K562 (cell line): ENCODE results near the gene DENND6B. TPM values are rescaled to one million over a fixed set of nuclear protein-coding genes. Genes with fewer than 3 reads are reported as not detected.

ENCODE experiments used
- ETV5 ChIP-seq: sonication (generic); formaldehyde crosslinking; IDR thresholded peaks from 2 replicates; pipeline ENCODE4 v1.4.0; 2020; ENCODE audit warnings: low read depth, mild to moderate bottlenecking, missing genetic modification reagents
- HDAC1 ChIP-seq, 2 experiments: fragments of 450-650 bp; IDR thresholded peaks; 2 replicates each; pipeline ENCODE4 v1.6.1; 2016 to 2017; ENCODE audit warnings: inconsistent platforms in 1 of 2, mild to moderate bottlenecking in 1 of 2, moderate library complexity in 1 of 2
- HEY1 ChIP-seq: fragments of 250-450 bp; sonication (Bioruptor Pico); IDR thresholded peaks from 2 replicates; pipeline ENCODE4 v1.5.0; 2020; ENCODE audit warnings: mild to moderate bottlenecking, moderate library complexity, borderline replicate concordance
- L3MBTL2 ChIP-seq: fragments of 450-650 bp; IDR thresholded peaks from 2 replicates; pipeline ENCODE4 v1.6.1; 2016; ENCODE audit warnings: mild to moderate bottlenecking, moderate library complexity
- MNT ChIP-seq, 2 experiments: fragments of 450-650 bp; conservative IDR thresholded peaks; 2 replicates each; pipeline ENCODE4 v1.6.1; 2017; ENCODE audit warnings: mild to moderate bottlenecking in 2 of 2, moderate library complexity in 2 of 2
- NCOA2 ChIP-seq, 2 experiments: fragments of 450-650 bp; IDR thresholded peaks; 2 replicates each; pipeline ENCODE4 v1.6.1; 2018; ENCODE audit warnings: mild to moderate bottlenecking in 2 of 2, moderate library complexity in 1 of 2; ENCODE audit not compliant: partially characterized antibody in 2 of 2
- NCOR1 ChIP-seq: fragments of 450-650 bp; IDR thresholded peaks from 2 replicates; pipeline ENCODE4 v1.6.1; 2016; ENCODE audit warnings: mild to moderate bottlenecking, moderate library complexity
- NR2C2 ChIP-seq, 2 experiments: fragments of 200-800 bp in 1 of 2; sonication (Bioruptor generic) in 1 of 2; sonication (generic) in 1 of 2; formaldehyde crosslinking in 1 of 2; IDR thresholded peaks; 2 replicates each; pipeline versions ENCODE4 v1.6.1 to v1.8.0; 2016 to 2022; ENCODE audit warnings: mild to moderate bottlenecking in 1 of 2, missing compliant biosample characterization in 1 of 2, missing genetic modification characterization in 1 of 2, missing genetic modification reagents in 1 of 2
- NRF1 ChIP-seq, 2 experiments: fragments of 450-650 bp; IDR thresholded peaks in 1 of 2; conservative IDR thresholded peaks in 1 of 2; 2 replicates each; pipeline ENCODE4 v1.6.1; 2014; ENCODE audit warnings: mild to moderate bottlenecking in 2 of 2
- SMAD4 ChIP-seq: fragments of 250-450 bp; sonication (Bioruptor Pico); conservative IDR thresholded peaks from 2 replicates; pipeline ENCODE4 v1.8.0; 2021; ENCODE audit warnings: inconsistent platforms, mild to moderate bottlenecking, moderate library complexity
- YBX1 ChIP-seq: fragments of 450-650 bp; IDR thresholded peaks from 2 replicates; pipeline ENCODE4 v1.7.1; 2016; ENCODE audit warnings: mild to moderate bottlenecking
- polyA plus RNA-seq, 8 experiments: library from polyadenylated mRNA; depleted of rRNA in 4 of 8; stranded (reverse) in 5 of 8; unstranded in 3 of 8; fragments of >200 nt; fragmentation: Nextera tagmentation in 2 of 8; fragmentation: Illumina TruSeq in 1 of 8; extraction: Ambion mirVana in 2 of 8; extraction: Trizol in 1 of 8; gene quantifications; 2 replicates each; pipeline versions ENCODE4 v1.2.1 to v1.2.3, GENCODE V29; 2011 to 2014; ENCODE audit warnings: inconsistent platforms in 1 of 8, missing spikeins in 1 of 8
- total RNA-seq, 7 experiments: library from RNA; depleted of rRNA in 6 of 7; stranded (reverse); fragments of >200 nt in 6 of 7; fragmentation: Illumina TruSeq in 2 of 7; extraction: Trizol in 2 of 7; gene quantifications; 2 replicates each; pipeline versions ENCODE4 v1.2.1 to v1.2.3, GENCODE V29; 2011 to 2021; ENCODE audit warnings: low replicate concordance in 1 of 7
- TF ChIP-seq, protein P1 (sequence below): sonication (generic); formaldehyde crosslinking; IDR thresholded peaks from 2 replicates; pipeline ENCODE4 v1.8.0; 2022; ENCODE audit warnings: missing genetic modification reagents, mild to moderate bottlenecking, moderate library complexity, borderline replicate concordance

Gene DENND6B
- total and polyA plus RNA-seq, 9 of the 15 experiments (the other 6 are each of a cell fraction or from before 2014, with no cell fraction given), result 0.07 to 3.7 (median 1.5) TPM

- TF ChIP-seq MNT (conservative IDR thresholded peaks at IDR 0.05) (peak in 1 of 2 experiments; percentile 43; a peak in 1 of 4 replicates), HDAC1 (IDR thresholded peaks at IDR 0.05) (0 out of 4 replicates have a peak, but pooled peaks of 1 of the 2 experiments have one; percentile 20), HEY1 (no peak), YBX1 (no peak), ETV5 (CRISPR knock-in tag) (0 out of 2 replicates have a peak, but pooled peaks have one; percentile 31), NCOR1 (peak; percentile 79), SMAD4 (CRISPR knock-in tag) (peak; percentile 73; the same call in 1 of the 2 replicates), NR2C2 (CRISPR knock-in tag; IDR thresholded peaks at IDR 0.05) (no peak), NR2C2 (tag; IDR thresholded peaks at IDR 0.05) (peak; percentile 40), NCOA2 (IDR thresholded peaks at IDR 0.05; ENCODE audit: partially characterized antibody in 2 of 2) (no peak), L3MBTL2 (0 out of 2 replicates have a peak, but pooled peaks have one; percentile 18), NRF1 (conservative IDR thresholded peaks at IDR 0.05 in 1 of 2, IDR thresholded peaks at IDR 0.05 in 1 of 2) (peak; percentile 80 to 84)
- TF ChIP-seq, protein P1, sequence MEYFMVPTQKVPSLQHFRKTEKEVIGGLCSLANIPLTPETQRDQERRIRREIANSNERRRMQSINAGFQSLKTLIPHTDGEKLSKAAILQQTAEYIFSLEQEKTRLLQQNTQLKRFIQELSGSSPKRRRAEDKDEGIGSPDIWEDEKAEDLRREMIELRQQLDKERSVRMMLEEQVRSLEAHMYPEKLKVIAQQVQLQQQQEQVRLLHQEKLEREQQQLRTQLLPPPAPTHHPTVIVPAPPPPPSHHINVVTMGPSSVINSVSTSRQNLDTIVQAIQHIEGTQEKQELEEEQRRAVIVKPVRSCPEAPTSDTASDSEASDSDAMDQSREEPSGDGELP (CRISPR knock-in tag), result peak; percentile 30; the same call in 1 of the 2 replicates
Measured at GRCh38 chr22:50314455-50315288, 12.1 kb downstream of the DENND6B start (continued).
